ENCODE data around the gene NDUFA13.
A peak's percentile ranks its signal among the peaks of the same experiment; 100 is the strongest.

NDUFA13 gene

GRCh38 chr19:19531951-19532805 is 16.2 kb downstream of the NDUFA13 start:
- peak; percentile 58 to 91 (median 84) for DNase-seq (ENCODE audit: low read depth in 2 of 3, low spot score in 2 of 3)

GRCh38 chr19:19532806-19533701 is 17.0 kb downstream of the NDUFA13 start:
- DNase-seq (ENCODE audit: low read depth in 2 of 3, low spot score in 2 of 3): no peak

- DNase-seq (ENCODE audit: low read depth in 2 of 3, low spot score in 2 of 3): no peak
These were observed 17.8 kb downstream of the NDUFA13 start for GRCh38 chr19:19533841-19534240.

DNA sequence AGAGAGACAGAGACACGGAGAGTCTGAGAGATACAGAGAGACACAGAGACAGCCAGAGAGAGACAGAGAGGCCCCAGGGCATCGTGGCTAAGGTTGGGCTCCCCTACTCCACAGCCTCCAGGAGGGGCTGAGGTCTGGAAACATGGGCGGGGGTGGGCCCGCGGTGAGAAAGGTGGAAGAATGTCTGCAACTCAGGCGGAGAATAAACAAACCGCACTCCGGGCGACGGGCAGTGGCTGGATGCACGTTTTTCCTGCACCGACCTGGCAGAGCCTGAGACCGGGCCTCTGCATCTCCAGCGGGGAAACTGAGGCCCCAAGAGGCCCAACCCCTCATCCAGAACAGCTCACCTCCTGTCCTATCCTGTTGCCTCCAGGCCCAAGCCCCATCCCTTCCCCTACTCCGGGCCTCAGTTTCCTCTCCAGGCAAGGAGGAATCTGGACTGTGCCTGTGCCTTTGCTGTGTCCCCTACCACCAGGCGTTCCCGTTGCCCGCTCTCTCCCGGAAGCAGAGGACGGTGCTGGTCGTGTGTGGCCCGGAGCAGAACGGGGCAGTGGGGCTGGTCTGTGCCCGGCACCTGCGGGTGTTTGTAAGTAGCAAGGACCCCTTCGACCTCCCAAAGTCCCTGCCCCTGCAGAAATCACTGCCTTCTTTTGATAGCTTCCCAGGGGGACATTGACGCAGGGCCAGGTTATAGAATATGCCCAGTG is 18.7 kb downstream of the NDUFA13 start:
- no peak for DNase-seq (ENCODE audit: low read depth in 2 of 3, low spot score in 2 of 3)

- no peak for DNase-seq (ENCODE audit: low read depth in 2 of 3, low spot score in 2 of 3)
These were observed 19.5 kb downstream of the NDUFA13 start for GRCh38 chr19:19535311-19536191.

DNA sequence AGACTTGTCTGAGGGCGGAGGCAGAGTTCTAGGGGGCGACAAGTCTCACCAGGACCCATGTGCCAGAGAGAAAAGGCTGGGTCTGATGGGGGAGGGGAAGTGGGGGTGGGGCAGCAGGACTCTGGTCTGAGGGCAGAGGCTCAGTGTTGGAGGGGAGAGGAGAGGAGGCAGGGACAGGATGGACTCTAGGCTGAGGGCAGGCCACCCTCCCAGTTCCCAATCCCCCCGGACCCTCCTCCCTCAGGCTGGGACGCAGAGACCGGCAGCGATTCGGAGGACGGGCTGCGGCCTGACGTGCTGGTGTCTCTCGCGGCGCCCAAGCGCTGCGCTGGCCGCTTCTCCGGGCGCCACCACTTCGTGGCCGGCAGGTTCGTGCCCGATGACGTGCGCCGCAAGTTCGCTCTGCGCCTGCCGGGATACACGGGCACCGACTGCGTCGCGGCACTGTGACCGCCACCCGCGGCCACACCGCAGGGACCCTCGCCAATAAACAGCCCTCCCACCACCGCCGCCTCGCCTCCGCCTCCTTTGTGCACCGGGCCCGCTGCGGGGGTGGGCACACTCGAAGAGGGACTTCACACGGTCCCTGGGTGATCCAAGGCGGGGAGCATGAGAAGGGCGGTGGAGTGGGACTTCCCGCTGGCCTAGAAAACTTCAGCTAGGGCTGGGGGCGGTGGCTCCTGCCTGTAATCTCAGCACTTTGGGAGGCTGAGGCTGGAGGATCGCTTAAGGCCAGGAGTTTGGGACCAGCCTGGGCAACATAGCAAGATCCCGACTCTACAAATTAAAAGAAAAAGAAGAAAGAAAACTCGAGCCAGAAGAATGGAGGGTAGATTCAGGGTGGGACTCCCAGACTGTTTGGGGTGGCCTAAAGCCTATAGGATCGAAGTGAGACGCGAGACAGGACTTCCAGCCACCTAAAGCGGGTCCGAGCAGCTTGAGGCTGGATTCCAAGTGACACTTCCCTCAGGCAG is 21.3 kb downstream of the NDUFA13 start:
- DNase-seq (ENCODE audit: low read depth in 2 of 3, low spot score in 2 of 3): no peak

- no peak for DNase-seq (ENCODE audit: low read depth in 2 of 3, low spot score in 2 of 3)
These were observed 22.2 kb downstream of the NDUFA13 start, which contains the start of gene CILP2 for GRCh38 chr19:19538061-19538784. CILP2 (plus strand) TSS chr19:19538265; CDS start chr19:19538350, 85 bp downstream.

GRCh38 chr19:19538785-19539166 is 22.8 kb downstream of the NDUFA13 start:
- DNase-seq (ENCODE audit: low read depth in 2 of 3, low spot score in 2 of 3): no peak

- no peak for DNase-seq (ENCODE audit: low read depth in 2 of 3, low spot score in 2 of 3)
These were observed 23.7 kb downstream of the NDUFA13 start for GRCh38 chr19:19539698-19540063.

GRCh38 chr19:19540064-19540714 is 24.2 kb downstream of the NDUFA13 start:
- peak in 2 of 3 experiments; percentile 38 to 71 for DNase-seq (ENCODE audit: low read depth in 2 of 3, low spot score in 2 of 3)

GRCh38 chr19:19540715-19541515 is 24.9 kb downstream of the NDUFA13 start:
- DNase-seq (ENCODE audit: low read depth in 2 of 3, low spot score in 2 of 3): peak in 1 of 3 experiments; percentile 71

DNA sequence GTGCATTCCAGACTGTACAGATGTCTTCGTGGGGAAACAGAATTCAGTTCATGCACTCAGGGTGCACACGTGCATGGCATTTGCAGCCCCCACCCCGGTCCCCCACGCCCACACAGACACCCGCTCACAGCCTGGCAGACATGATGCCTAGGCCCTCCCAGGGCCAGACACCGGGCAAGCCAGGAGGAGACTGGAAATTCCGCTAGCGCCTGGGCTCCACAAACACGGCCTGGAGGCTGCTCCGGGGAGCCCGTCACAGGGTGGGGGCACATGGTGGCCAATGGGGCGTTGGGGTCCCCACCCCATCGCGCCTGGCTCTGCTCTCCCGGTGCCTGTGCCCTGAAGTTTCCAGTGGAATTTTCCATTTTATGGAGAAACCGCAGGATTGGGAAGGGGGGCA is 25.6 kb downstream of the NDUFA13 start:
- no peak for DNase-seq (ENCODE audit: low read depth in 2 of 3, low spot score in 2 of 3)

- no peak for DNase-seq (ENCODE audit: low read depth in 2 of 3, low spot score in 2 of 3)
These were observed 26.5 kb downstream of the NDUFA13 start for GRCh38 chr19:19542507-19542906.

DNA sequence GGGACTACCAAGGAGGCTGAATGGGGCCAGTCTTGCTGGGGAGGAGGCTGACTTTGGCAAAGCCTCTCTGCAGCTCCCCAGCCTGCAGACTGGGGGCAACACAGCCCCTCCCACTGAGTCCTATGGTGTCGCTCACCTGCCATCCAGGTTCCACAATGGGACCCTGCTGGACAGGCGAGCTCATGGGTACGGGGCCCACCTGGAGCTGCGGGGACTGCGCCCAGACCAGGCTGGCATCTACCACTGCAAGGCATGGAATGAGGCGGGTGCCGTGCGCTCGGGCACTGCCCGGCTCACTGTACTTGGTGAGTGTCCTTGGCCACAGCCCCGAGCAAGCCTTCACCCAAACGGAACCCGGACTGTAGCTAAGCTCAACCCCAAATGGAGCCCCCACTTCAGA is 27.1 kb downstream of the NDUFA13 start:
- DNase-seq (ENCODE audit: low read depth in 2 of 3, low spot score in 2 of 3): no peak

DNA sequence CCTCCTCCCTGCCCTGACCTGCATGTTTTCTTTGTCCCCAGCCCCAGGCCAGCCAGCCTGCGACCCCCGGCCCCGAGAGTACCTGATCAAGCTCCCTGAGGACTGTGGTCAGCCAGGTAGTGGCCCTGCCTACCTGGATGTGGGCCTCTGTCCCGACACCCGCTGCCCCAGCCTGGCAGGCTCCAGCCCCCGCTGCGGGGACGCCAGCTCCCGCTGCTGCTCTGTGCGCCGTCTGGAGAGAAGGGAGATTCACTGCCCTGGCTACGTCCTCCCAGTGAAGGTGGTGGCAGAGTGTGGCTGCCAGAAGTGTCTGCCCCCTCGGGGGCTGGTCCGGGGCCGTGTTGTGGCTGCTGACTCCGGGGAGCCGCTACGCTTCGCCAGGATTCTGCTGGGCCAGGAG is 27.6 kb downstream of the NDUFA13 start:
- no peak for DNase-seq (ENCODE audit: low read depth in 2 of 3, low spot score in 2 of 3)

DNA sequence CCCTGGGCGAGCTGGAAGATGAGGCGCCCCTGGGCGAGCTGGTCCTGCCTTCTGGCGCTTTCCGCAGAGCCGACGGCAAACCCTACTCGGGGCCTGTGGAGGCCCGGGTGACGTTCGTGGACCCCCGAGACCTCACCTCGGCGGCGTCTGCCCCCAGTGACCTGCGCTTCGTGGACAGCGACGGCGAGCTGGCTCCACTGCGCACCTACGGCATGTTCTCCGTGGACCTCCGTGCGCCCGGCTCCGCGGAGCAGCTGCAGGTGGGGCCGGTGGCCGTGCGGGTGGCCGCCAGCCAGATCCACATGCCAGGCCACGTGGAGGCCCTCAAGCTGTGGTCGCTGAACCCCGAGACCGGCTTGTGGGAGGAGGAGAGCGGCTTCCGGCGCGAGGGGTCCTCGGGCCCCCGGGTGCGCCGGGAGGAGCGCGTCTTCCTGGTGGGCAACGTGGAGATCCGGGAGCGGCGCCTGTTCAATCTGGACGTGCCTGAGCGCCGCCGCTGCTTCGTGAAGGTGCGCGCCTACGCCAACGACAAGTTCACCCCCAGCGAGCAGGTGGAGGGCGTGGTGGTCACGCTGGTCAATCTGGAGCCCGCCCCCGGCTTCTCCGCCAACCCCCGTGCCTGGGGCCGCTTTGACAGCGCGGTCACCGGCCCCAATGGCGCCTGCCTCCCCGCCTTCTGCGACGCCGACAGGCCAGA is 28.4 kb downstream of the NDUFA13 start:
- no peak for DNase-seq (ENCODE audit: low read depth in 2 of 3, low spot score in 2 of 3)

All from activated CD8-positive, alpha-beta memory T cell treated with anti-CD3 and anti-CD28 coated beads for 48 hours (primary cell).